Hematopoietic multipotent progenitor cell treated with erythropoietin and hydrocortisone succinate and interleukin-3 and kit ligand, for 8 days (in vitro differentiated cells): Measurements from ENCODE around the gene ZNF398.

Experiments used
- DNase-seq: peaks from one replicate; pipeline ENCODE4 v3.0.0-alpha.2; 2015

ZNF398 gene

DNA sequence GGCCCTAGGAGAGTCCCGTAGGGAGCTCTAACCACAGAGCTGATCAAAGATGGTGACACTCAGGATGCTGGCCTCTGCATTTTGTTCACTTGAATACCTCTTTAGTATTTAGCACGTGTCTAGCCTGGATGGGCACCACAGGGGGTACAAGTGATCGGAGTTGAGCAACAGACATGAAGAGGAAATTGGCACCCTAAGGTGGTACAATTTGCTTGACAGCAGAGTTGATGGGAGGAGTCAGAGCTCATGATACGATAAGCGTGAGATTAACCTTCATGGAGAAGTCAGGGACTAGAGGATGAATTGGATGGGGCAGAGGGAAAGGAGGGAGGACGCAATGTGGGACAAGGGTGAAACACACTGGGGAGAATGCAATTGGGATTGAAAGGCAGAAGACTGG is 82.3 kb downstream of the ZNF398 start:
- no peak for DNase-seq

- no peak for DNase-seq
These were observed 85.1 kb downstream of the ZNF398 start for GRCh38 chr7:149232362-149232761.
